Measurements from ENCODE around the gene B3GNT3. TPM values are rescaled to one million over a fixed set of nuclear protein-coding genes. Genes with fewer than 3 reads are reported as not detected.

The B3GNT3 gene
- total RNA-seq, 1 donor from 2014 or later = not detected

DNA sequence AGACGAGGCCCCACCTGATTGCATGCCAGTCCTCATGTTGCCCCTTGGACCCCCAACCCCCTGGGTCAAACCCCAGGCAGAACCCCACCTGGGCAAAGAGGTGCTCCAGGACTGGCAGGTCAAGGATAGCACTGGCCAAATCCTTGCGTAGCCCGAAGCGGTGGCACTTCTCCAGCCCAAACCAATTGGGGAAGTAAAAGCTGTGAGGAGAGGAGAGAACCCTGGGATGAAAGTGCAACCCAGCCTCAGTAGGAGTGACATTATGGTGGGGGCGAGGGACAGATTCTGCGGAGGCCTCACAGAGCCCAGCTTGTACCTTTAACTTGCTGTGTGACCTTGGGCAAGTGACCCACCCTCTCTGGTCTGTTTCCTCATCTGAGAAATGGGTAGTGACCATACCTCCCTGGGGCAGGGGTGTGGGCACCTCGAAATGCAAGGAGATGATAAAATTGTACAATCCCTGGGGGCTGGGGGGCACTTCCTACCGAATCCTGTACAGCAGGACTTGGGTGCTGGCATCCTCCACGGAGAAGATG is 48.4 kb downstream of the B3GNT3 start:
- DNase-seq (no peak), ATAC-seq (ENCODE audit: low read depth) (no peak)
- no peaks in the 10 kb centered on the region for H3K9me3 Mint-ChIP-seq
- ChIA-PET POLR2A (interaction anchor here (0.5 to 0.6 kb wide), 2 partner anchors 376 to 1010 kb away, joined by 3 to 8 read pairs; no protein-coding TSS in a partner anchor), CTCF (interaction anchor here (1.2 kb wide), 1 partner anchor 9 kb away, joined by 3 read pairs; no protein-coding TSS in a partner anchor)
- peaks cover 63% of the 10 kb centered on the region for H3K36me3 Mint-ChIP-seq (ENCODE audit: low read depth)
- intact Hi-C loops (cut with micrococcal nuclease) = no loop called here
- TF ChIP-seq CTCF (IDR thresholded peaks at IDR 0.05) = no peak
- H3K4me1 Mint-ChIP-seq = peaks cover 41% of the 10 kb centered on the region
- H3K4me3 Mint-ChIP-seq = no peak overlapping the region
- no peaks in the 10 kb centered on the region for H3K27me3 Mint-ChIP-seq
- no peak overlapping the region for H3K27ac Mint-ChIP-seq

- no peak for TF ChIP-seq CTCF (IDR thresholded peaks at IDR 0.05)
- CTCF ChIA-PET = interaction anchor here (1.2 kb wide), 1 partner anchor 10 kb away, joined by 3 read pairs; no protein-coding TSS in a partner anchor
- no peaks in the 10 kb centered on the region for H3K9me3 Mint-ChIP-seq
- H3K27me3 Mint-ChIP-seq = no peaks in the 10 kb centered on the region
- no peak for ATAC-seq (ENCODE audit: low read depth)
- no peak for DNase-seq
- peaks cover 47% of the 10 kb centered on the region for H3K4me1 Mint-ChIP-seq
- intact Hi-C loops (cut with micrococcal nuclease) = no loop called here
- H3K36me3 Mint-ChIP-seq (ENCODE audit: low read depth) = peaks cover 58% of the 10 kb centered on the region
- H3K27ac Mint-ChIP-seq = no peak overlapping the region
- POLR2A ChIA-PET = interaction anchor here (0.6 kb wide), 1 partner anchor 1011 kb away, joined by 8 read pairs; no protein-coding TSS in a partner anchor
- no peak overlapping the region for H3K4me3 Mint-ChIP-seq
These were observed 49.1 kb downstream of the B3GNT3 start for GRCh38 chr19:17843908-17844490.

DNA sequence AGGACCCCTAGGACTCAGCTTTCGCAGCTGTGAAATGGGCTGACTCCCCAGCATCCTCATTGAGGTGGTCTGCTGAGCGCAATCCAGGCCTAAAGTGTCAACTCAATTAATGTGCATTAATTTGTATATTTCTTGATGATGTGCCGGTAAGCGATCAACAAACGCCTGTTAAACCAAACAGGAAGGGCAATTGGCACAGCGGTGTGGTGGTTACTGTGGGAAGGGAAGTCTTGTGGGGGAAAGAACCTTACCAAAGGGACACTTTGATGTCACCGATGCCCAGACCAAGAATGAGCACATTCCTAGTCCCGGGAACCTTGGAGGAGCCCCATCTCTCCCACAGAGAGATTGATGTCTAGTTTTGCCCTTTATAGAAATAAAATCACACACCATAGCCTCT is 51.2 kb downstream of the B3GNT3 start:
- no peak for TF ChIP-seq CTCF (IDR thresholded peaks at IDR 0.05)
- Mint-ChIP-seq H3K9me3 (no peaks in the 10 kb centered on the region), H3K36me3 (ENCODE audit: low read depth) (peaks cover 40% of the 10 kb centered on the region), H3K4me3 (peak overlapping the region; percentile 94), H3K4me1 (peaks cover 65% of the 10 kb centered on the region), H3K27ac (peak overlapping the region; percentile 96), H3K27me3 (no peaks in the 10 kb centered on the region)
- intact Hi-C loops (cut with micrococcal nuclease) = no loop called here
- ATAC-seq (ENCODE audit: low read depth) (no peak), DNase-seq (no peak)
- POLR2A ChIA-PET = interaction anchor here (0.6 to 8.3 kb wide), 7 partner anchors 12 to 299 kb away, joined by 3 to 121 read pairs (median 8); partner anchors contain the start of gene RPL18A
- CTCF ChIA-PET = interaction anchor here (0.7 to 1.1 kb wide), 2 partner anchors 10 to 87 kb away, joined by 3 read pairs; partner anchors contain the start of gene CCDC124

GRCh38 chr19:17847538-17848366 is 52.8 kb downstream of the B3GNT3 start, which contains the start of gene JAK3:
JAK3 (minus strand) TSS chr19:17847982; CDS start chr19:17844417, 3,565 bp downstream.
- POLR2A ChIA-PET = interaction anchor here (0.5 to 8.3 kb wide), 48 partner anchors 8 to 1523 kb away, joined by 3 to 121 read pairs (median 6); partner anchors contain the start of genes B3GNT3, CCDC124, FCHO1 and KLF2
- intact Hi-C loops (cut with micrococcal nuclease) = loop anchor here (1.0 kb wide), 1 partner anchor 71 kb away; no protein-coding TSS in a partner anchor
- H3K27me3 Mint-ChIP-seq = no peaks in the 10 kb centered on the region
- H3K9me3 Mint-ChIP-seq = no peaks in the 10 kb centered on the region
- peak within 1 kb of the TSS; percentile 94 for H3K4me3 Mint-ChIP-seq
- DNase-seq (peak; percentile 79), ATAC-seq (ENCODE audit: low read depth) (peak; percentile 86)
- no peak for TF ChIP-seq CTCF (IDR thresholded peaks at IDR 0.05)
- peaks cover 28% of the 10 kb centered on the region for H3K36me3 Mint-ChIP-seq (ENCODE audit: low read depth)
- peaks cover 73% of the 10 kb centered on the region for H3K4me1 Mint-ChIP-seq
- H3K27ac Mint-ChIP-seq = peak within 1 kb of the TSS; percentile 96
- CTCF ChIA-PET = interaction anchor here (1.1 to 1.6 kb wide), 4 partner anchors 8 to 93 kb away, joined by 3 to 9 read pairs (median 6); partner anchors contain the start of genes CCDC124 and RPL18A
